GM10847 (cell line): ENCODE measurements around the gene SLC43A2.
A peak's percentile ranks its signal among the peaks of the same experiment; 100 is the strongest.

ENCODE experiments used
- POLR2A ChIP-seq: IDR thresholded peaks from 2 replicates; pipeline ENCODE4 v1.6.1; 2011; ENCODE audit not compliant: insufficient read length; ENCODE audit errors: extremely low read depth

The SLC43A2 gene

GRCh38 chr17:1607971-1608320 lies 20.7 kb downstream of the SLC43A2 start:
- no peak for TF ChIP-seq POLR2A

DNA sequence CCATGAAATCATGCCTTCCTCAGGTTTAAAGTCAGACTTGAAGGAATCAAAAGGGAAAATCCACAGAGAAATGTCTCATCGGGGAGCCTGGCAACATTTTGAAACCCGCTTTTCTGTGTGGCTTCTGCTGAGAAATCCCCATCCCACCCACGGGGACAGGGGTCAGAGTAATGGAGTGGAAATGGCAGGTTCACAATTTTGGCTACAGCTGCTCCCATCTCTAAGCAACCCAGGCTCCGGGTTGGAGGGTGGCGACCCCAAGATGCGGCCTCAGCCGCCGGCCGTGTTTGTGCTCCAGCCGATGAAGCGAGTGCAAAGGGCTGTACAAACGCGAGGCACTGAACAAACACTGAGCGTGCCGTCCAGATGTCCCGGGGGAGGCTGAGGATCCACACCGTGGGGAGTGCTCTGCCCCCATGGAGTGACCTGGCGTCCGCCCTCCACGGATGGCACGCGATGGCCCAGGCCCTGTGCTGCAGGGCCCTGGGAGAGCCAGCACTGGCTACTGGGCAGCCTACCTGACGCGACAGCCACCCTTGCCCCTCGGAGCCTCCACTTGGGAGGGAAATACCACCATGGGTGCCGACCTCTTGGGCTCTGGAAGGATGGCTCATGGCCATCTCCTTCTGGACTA lies 22.2 kb downstream of the SLC43A2 start:
- peak; percentile 21 for TF ChIP-seq POLR2A

DNA sequence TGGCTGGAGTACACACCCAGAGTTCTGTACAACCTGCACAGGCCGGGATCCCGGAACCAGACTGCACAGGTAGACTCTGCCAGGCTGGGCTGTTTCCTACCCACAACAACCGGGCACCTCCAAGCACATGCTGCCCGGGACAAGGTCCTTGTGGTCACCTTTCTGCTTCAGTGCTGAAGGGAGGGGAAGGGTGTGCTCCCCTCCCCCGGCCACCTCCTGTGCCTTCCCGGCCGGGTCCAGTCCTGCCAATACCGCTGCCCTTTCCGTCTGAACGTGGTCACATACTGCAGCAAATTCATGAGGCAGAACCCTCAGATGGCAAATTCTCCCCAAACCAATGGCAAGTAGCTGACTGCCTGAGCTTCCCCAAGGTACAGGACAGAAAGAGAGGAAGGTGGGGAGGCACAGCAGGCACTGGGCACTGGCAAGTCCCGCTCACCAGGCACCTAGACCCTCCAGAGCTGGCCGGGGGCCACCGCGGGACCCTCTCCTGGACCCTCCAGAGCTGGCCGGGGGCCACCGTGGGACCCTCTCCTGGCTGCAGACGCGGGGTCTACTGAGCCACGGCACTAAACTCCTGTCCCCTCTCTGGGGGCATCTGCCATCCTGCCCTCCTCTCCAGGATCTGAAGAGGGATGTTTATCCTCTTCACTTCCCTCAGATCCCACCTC lies 22.8 kb downstream of the SLC43A2 start:
- TF ChIP-seq POLR2A, result no peak

DNA sequence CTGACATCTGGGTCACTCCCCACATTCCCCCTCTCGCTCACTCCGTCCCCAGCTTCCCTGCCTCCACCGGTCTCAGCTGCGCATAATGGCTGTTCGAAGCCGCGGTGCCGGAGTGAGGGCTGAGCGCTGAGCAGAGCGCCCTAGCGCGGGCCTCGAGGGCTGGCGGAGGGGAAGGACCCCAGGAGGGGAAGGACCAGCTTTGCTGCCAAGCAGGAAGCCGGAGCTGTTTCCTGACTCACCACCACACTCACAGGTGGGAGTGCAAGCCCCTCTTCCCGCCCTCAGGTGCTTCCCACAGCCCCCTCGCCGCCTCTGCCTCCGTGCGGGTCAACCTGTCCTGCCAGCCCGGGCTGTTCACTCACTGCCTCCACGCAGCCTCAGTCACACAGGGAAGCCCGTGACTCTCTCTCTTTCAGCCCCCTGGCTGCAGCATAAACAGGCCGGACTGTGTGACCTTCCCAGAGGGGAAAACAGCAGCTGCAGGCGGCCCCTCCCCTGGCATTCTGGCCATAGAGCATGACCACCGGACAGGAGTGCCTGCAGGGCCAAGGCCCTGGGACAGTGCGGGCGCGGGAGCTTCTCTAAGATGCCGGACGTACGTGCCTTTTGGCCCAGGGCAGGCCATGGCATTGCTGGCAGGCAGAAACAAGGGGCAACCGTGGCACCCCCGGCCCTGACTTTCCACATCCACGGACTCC lies 23.7 kb downstream of the SLC43A2 start:
- no peak for TF ChIP-seq POLR2A

DNA sequence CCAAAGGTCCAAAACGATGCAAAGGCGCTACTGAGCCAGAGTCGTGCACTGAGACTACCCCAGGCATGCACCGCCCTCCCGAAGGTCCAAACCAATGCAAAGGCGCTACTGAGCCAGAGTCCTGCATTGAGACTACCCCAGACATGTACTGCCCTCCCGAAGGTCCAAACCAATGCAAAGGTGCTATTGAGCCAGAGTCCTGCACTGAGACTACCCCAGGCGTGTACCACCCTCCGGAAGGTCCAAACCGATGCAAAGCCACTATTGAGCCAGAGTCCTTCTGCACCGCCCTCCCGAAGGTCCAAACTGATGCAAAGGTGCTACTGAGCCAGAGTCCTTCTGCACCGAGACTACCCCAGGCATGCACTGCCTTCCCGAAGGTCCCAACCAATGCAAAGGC lies 27.1 kb downstream of the SLC43A2 start:
- TF ChIP-seq POLR2A, result no peak

DNA sequence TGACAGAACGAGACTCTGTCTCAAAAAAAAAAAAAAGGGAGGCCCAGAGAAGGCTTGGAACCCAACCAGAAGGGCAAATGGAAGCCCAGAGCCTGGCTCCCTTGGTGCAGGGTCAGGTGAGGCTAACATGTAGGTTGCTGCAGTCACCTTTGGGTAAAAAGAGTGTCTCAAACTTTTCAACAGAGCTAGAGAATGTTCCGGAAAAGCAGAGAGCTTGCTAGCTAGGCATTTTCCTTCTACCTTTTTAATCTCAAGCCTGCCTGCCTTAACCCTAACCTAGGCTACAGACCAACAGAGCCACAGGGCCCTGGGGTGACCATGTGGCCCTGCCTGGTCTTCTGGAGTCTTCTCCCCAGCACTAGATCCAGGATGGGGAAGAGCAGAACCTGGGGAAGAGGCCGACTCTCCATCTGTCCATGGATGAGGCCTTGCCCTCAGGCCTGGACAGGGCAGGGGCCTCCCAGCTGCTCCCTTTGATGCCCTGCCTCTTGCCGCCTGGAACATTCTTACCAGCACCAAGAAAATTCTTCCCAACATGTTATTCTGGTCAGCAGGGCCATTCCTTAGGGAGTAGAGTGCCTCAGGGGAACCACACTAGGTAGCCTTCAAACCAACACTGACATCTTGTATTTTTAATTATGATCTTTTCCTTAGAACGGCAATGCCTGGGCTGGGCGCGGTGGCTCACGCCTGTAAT lies 30.1 kb downstream of the SLC43A2 start:
- TF ChIP-seq POLR2A, result no peak

- no peak for TF ChIP-seq POLR2A
Measured at GRCh38 chr17:1597861-1598342, 30.7 kb downstream of the SLC43A2 start.

- no peak for TF ChIP-seq POLR2A
Measured at GRCh38 chr17:1593630-1593931, 35.1 kb downstream of the SLC43A2 start.

GRCh38 chr17:1592751-1593629 lies 35.6 kb downstream of the SLC43A2 start:
- TF ChIP-seq POLR2A, result no peak

DNA sequence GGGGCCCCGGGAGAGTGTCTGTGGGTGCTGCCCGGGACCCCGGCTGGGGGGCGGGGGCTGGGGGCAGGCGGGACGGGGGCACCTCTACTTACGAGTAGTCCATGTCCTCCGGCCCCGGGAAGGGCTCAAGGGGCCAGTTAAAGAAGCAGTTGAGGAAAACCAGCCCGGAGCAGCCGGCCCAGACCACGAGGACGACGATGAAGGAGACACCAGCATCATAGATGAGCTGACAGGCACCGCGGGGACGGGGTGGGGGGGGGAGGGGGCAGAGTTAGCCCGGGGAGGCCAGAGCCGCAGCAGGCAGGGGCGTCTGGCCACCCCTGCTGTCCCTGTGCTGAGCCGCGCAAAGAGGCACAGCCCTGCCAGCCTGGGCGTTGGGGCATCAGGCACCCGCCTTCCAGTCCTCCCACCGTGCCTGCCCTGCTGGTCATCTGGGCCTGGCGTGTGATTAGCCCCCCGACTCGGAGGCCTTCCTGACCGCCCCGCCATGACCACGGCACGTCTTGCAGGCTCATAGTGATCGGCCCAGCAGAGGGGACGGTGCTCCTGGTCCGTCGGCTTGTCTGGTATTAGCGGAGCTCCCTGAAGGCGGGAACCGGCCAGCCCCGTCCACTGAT lies 37.1 kb downstream of the SLC43A2 start:
- TF ChIP-seq POLR2A, result no peak

GRCh38 chr17:1590747-1591473 lies 37.7 kb downstream of the SLC43A2 start:
- TF ChIP-seq POLR2A, result no peak

GRCh38 chr17:1590029-1590746 lies 38.4 kb downstream of the SLC43A2 start:
- TF ChIP-seq POLR2A, result no peak
